Endometrium (tissue), 2 donors: Measurements from ENCODE around the gene PLPPR1.
"Not testable (repeated sequence)": the region's sequence is repeated elsewhere in the genome, so short reads cannot be mapped to it uniquely, and the experiment has no call there.

ENCODE experiments used
- FAIRE-seq: peaks from 2 replicates; lab custom pipeline; 2012; peaks lifted over from hg19 to GRCh38; lab: Jason Lieb, UNC
- donor health status: control.
- donor health status: control.

PLPPR1 gene

DNA sequence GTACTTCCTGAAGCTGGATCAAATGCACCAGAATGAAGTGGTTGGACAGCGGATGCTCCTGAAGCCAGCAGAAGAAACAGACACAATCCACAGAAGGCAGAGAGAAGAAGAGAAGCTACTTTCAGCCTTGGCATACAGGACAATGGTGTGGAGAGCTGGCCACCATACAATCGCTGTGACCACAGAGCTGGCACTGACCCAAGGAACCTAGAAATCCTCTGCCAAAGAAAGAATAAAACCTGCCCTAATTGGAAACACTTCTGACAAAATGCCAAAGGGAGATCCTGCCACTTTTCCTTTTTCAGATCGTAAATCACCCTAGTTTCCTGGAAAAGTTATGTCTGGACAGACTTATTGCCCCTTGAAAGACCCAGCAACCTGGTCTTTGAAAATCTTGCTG, 278.5 kb downstream of the PLPPR1 start:
- no peak for FAIRE-seq

DNA sequence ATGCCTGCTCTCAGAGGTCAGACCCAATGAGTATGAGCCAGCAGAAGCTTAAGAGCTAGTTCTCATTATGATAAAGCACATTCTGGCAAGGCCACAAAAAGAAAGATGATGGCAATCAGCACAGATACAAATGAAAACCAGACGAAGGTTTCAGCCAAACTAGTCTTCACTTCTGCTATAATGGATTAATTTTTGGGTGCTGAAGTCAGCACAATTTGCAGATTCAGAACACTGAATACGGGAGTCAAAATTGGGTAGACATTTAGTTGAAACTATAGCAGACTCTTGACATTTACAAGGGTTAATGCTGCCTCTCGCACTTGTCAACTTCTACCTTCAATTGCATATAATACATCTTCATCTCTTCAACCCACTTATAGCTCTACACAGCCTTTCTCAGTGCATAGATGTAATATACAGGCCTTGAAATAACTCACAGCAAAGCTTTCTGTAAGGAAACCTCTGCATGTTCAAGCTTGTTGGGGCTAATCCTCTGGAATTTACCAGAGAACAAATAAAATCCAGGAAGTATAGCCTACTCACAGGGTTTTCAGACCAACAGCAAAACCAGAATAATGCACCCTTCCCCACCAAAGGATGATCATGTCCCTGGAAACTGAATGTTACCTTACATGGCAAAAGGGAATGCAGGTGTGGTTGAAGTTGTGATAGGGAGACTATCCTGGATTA, 279.1 kb downstream of the PLPPR1 start:
- no peak for FAIRE-seq

DNA sequence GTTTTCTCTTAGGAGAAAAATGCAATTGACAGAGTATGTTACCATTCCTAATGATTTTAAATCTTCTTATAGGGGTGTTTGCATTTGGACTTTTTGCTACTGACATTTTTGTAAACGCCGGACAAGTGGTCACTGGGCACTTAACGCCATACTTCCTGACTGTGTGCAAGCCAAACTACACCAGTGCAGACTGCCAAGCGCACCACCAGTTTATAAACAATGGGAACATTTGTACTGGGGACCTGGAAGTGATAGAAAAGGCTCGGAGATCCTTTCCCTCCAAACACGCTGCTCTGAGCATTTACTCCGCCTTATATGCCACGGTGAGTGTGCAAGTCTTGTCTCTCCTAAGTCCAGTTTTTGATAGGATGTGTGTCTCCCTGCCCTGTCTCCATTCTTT, 280.6 kb downstream of the PLPPR1 start:
- FAIRE-seq = no peak

DNA sequence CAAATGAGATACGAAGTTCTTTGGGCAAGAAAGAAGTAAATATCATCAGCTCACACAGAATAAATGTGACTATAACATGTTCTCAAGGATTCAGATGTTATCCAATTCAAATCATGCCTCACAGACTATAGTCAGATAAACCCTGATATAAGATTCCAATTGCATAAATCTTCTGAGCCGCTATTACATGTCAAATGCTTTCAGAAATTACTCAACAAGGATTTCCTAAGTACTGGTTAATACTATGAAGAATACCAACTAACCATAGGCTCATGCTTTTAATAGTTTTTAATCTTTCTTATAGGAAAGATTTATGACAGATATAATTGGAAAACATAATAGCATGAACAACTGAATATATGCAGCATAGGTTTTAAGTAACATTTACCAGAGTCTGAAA, 282.7 kb downstream of the PLPPR1 start:
- no peak for FAIRE-seq

DNA sequence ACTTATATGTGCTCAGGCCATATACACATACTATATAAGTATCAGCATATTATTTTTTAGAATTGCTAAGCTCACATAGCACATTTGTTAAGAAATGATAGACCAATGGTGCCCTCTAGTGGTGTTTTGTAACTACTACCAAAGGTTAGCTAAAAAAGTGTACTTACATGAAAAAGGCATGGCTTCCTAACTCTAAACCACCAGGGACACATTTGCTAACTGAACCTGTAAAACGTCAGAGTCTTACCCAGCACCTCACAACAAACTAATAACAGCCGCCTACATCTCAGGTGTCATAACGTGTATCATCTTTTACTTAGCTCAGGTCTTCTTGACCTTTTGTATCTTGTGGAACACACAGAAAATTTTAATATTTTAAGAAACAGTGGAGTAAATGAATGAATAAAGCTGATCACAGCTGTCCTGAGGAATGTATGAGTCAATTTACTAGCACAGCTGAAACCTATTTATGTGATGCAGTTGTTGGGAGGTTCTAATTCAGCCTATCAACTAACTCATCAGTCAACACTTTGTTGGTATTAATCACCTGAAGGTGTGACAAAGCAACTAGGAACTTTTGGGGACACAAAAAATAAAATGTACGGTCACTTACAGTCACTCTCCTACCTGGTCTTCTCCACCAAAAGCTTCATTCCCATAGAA, 283.4 kb downstream of the PLPPR1 start:
- peak; percentile 77 for FAIRE-seq

DNA sequence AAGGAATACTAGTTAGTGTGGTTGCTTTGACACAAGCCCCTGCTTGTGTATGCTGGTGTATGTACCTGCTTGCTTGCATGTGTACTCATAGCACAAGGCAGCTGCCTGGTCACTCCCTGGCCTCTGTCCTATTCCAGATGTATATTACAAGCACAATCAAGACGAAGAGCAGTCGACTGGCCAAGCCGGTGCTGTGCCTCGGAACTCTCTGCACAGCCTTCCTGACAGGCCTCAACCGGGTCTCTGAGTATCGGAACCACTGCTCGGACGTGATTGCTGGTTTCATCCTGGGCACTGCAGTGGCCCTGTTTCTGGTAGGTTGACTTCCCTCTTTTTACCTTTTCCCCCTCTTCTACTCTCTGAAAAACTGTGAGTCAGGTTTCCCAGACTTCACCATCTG, 284.1 kb downstream of the PLPPR1 start:
- no peak for FAIRE-seq

DNA sequence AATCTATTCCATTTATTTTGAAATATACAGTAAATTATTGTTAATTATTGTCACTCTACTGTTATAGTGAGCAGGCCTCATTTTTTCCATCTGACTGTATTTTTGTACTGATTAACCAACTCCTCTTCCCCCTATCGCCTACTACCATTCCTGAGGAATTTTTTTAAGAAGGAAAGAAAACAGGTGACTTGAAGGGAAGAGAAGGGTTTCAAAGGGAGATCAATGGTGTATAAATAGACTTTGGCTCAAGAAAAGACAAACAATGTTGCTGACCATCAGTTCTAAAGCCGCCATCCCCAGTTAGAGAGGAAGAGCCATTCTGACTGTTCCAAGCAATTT, 286.6 kb downstream of the PLPPR1 start:
- FAIRE-seq = no peak

DNA sequence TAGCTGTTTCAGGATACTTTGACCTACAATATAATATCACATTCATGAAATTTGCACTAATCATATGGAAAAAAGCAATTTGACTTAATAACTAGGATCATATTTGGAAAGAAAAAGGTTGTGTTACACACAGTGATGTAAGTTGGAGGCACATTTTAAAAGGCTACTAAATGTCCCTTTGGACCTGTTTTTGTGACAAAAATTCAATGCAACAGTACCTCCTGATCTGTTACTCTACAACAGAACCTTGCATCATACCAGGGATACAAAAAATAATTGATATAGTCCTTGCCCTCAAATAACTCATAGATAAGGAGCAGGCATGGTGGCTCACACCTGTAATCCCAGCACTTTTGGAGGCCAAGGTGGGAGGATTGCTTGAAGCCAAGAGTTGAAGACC, 289.2 kb downstream of the PLPPR1 start:
- no peak for FAIRE-seq

DNA sequence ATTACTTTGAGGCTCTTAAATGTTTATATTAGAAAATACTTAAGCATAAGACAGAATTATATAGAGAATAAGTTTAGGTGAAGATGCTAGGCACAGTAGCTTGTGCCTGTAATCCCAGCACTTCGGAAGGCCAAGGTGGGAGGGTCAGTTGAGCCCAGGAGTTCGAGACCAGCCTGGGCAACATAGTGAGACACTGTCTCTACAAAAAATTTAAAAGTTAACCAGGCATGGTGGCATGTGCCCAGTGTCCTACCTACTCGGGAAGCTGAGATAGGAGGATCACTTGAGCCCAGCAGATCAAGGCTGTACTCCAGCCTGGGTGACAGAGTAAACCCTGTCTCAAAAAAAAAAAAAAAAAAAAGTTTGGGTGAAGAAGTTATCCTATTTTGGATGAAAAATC, 294.6 kb downstream of the PLPPR1 start:
- FAIRE-seq = no peak

DNA sequence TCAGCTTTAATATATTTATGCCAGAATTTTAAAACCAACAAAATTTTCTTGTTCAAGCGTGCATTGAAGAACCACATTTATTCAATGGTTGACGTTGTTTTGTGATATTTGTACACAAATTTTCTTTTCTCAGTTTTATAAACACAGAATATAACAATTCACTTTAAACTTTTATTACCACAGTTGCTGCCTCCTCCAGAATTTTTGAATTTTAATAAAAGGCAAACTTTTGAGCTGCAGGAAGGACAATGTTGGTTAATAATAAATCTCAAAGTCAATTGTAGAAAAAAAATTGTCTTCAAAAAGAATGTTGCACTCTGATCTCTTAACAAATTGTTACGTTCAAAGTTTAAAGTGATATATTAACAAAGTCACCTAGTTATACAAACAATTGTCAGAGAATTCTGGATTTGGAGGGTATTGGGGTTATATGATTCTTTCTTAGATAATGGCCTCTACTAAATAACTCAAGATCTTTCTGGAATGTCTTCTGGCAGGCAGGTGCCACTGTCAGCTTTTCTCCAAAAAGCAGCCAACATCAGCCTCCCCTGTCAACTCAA, 295.8 kb downstream of the PLPPR1 start:
- no peak for FAIRE-seq

DNA sequence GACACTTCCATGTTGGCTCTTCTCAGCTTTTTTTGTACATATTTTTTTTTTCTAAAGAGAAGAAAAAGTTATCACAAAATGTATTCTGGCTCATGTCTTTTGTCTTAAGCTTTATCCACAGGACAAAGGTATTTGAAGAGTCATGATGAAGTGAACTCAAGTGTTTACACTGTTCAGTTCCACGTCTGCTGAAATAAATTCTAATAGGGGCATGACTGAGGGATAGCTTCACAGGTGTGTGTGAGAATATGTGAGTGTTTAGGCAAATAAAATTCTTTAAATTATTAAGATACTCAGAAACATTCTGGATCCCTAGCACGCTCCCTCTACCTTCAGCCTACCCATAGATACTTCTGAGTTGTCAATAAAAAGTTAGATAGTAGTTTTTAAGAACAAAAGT, 296.5 kb downstream of the PLPPR1 start:
- FAIRE-seq = no peak

DNA sequence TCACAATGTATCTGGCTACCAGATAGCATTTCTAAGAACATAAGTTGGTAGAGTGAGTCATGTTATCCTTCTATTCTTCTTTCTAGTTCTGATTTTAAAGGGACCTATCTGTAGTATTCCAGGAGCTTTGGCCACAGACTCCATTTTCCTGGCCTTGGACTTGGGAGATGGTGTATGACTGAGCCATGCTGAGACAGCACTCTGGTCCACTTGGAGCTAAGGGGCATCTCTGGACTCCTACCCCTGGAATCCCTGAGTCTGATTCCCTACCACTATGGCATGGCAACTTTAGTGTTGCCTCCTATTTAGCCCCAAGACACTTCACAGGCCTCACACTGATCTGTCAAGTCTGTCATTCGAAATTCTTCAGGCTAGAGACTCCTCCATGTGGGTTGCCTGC, 297.5 kb downstream of the PLPPR1 start:
- no peak for FAIRE-seq

DNA sequence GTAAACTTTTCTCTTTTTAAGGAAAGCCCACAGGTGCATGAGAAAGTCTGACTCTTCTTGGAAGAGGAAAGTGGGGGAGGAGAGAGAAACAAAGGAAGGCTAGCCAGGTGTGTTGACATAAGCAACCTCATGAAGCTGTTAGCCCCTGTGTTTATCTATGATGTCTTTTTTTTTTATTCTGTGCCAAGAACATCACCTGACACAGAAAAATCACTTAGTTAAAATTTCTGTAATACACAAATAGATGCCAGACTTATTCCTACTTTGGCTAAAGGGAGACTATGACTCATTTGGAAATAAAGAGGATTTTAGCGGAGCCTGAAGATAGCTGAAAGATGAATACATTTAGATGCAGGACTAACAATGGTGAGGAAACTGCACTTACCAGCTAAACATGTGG, 298.0 kb downstream of the PLPPR1 start:
- no peak for FAIRE-seq

DNA sequence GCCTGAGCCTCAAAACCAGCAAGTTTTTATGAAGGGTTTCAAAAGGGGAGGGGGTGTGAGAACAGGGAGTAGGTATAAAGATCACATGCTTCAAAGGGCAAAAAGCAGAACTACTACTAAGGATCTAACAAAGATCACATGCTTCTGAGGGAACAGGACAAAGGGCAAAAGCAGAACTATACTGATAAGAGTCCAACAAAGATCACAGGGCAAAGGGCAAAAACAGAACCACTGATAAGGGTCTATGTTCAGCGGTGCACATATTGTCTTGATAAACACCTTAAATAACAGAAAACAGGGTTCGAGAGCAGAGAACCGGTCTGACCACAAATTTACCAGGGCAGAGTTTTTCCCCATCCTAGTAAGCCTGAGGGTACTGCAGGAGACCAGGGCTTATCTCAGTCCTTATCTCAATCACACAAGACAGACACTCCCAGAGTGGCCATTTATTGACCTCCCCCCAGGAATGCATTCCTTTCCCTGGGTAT, 298.9 kb downstream of the PLPPR1 start:
- FAIRE-seq = not testable (repeated sequence)

DNA sequence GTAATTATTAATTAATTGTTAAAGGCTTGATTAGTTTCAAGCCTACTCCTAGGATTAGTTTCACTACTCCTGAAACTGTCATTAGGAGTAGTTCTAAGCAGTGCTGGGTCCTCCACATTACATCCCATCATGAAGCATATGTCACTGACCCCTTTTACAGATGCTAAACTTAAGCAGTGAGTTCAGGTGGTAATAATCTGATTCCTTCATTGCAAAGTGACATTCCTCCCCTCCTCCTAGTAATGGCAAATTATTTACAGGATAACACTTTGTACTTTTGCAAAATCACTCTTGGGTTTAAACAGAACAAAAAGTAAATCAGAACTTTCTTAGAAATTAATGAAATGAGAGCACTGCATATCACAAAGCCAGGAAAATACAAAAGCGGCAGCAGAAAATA, 303.8 kb downstream of the PLPPR1 start:
- FAIRE-seq = no peak

DNA sequence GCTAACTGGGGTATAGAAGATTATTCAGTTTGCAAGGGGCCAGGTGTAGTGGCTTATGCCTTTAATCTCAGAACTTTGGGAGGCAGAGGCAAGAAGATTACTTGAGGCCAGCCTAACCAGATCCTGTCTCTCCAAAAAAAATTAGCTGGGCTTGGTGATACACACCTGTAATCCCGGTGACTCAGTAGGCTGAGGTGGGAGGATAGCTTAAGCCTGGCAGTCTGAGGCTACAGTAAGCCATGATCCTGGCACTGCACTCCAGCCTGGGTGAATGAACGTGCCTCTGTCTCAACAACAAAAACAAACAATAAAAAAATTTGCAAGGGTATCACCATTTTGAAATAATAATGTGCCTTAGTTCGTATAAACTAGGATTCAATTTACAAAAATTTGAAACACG, 305.0 kb downstream of the PLPPR1 start:
- FAIRE-seq = no peak

DNA sequence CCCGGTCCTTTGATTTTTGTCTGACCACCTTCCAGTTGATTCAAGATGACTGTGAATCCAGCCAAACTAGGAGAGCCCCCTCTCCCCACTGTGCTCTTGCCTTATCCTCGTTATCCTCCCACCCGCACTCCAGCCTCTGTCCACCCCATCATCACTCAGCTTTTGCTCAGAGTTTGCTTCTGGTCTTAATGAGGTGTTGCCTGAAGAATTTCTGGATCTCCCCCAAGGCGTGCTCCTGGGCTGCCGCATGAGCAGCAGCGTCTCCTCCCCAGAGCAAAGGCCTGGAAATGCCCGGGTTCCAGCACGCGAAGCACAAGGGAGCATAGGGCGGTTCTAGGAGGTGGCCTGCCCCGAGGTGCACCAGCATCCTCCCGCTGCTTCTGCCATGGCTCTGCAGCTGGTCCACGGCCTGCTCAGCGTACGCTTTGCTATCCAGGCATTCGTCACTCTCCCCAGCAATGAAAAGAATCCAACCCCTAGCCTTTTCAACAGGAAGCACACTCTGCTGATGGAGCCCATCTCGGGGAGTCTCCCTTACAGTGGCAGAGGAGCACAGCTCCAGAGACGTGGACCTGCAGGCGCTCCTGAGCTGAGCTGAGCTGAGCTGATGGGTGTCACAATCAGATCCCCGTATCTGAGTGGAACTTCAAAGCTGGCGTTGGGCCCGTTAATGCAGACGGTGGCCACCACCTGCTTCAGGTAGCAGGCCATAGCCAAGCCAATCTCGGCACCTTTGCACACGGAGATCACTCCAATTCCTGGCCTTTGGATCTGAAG, 305.6 kb downstream of the PLPPR1 start:
- no peak for FAIRE-seq

DNA sequence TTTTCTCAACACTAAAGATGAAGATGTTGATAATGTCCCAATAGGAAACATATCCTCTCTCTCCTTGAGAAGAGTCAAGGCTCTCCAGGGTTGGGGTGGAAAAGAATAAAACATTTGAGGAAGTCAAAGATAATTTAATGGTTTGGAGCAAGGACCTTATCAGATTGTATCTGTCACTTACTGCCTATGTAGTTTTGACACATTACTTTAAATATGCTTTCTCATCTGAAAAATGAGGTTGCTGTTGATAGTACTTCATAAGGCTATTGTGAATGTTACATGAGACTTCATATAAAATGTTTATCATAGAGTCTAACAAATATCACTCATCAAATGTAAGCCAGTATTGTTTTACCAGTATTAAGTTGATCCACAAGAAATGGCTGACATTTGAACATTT, 307.6 kb downstream of the PLPPR1 start:
- no peak for FAIRE-seq

DNA sequence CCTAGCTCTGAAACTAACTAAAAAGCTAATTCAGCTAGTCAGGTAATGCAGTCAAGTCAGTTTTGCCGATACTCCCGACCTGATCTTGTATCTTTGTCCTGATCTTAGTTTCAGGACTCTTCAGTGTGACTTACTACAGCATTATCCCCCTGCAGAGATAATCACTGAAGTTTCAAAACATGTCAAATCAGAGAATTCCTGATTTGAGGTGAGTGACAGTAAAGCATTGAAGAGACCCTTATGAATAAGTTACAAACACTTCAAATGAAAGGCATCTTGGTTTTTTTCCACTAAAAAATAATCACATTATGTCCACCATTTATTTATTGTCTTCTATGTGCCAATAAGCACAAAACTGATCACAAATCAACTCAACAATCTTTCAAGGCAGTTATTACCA, 308.7 kb downstream of the PLPPR1 start:
- no peak for FAIRE-seq

DNA sequence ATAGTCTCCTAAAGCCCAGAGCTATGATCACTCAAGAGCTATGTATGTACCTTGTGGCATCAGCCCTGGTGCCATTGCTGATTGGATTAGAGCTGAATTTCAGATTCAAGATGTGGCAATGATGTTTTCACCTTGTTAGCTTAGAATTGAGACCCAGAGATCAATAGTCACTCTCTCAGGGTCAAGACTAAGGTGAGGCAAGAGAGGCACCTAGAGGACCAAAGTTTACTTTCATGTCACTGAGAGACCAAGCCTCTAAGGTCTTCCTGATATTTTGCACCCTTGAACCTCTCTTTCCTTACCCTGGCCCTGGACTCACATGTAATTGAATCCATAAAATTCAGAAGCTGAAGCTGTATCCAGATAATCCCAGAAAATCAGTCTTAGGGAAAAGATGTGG, 313.4 kb downstream of the PLPPR1 start:
- no peak for FAIRE-seq

DNA sequence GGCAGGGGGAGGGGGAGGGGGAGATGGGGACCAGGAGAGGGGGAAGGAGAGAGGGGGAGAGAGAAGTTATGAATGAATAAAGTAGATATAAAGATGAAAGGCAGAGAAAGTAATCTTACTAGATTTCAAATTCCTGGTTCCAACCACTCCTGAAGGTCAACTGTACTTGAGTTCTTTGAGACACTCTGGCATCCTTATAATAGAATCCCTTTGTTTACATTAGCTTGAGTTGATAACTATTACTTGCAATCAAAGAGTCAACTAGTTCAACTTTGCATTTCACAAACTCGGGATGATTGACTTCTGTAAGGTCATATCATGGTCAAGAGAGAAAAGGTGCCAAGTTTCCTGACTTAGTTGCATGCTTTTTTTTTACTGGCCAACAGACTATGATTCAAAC, 314.1 kb downstream of the PLPPR1 start:
- no peak for FAIRE-seq

DNA sequence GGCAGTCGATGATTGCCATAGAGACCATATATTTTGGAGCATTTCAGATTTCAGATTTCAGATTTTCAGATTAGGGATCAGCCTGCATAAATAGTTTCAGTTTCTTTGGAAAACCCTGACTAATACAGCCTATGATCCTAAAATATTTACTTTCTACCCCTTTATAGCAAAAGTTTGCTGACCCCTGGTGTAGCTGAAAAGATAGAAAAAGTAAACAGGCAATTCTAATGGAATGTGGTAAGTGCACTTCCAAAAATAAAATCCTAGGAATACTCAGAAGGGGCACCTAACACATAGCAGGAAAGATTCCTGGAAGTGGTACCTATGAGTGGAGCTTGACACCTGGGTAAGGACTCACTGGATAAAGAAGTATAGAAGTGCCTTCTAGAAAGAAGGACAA, 321.8 kb downstream of the PLPPR1 start:
- no peak for FAIRE-seq

DNA sequence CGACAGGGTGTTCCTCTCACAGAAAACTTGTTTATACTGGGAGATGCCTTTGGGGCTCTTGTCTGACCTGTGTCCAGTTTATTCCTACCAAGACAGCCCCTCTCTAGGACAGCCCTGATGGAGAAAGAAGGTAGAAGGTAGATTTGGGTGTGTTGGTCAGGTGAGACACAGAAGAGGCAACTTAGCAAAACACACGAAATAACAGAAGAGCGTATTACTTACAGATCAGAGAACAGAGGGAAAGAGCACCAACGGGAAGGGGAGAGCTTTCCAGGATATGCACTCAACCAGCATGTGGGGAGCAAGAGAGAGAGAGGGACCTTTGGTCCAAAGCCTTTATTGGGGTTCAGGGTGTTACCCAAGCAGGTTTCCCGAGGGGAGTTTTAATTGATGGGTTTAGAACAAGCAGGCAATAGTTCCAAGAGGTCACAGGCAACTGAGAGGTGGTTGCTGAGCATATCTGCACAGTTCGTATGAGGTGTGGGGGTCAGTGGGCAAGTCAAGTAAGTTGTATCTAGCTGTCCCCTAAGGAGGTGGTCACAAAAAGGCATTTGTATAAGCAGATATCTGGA, 324.5 kb downstream of the PLPPR1 start:
- FAIRE-seq = no peak
